Erythroblast (primary cell): ENCODE data around the gene CDK18.

ENCODE experiments used
- GATA1 ChIP-seq: IDR thresholded peaks from 2 replicates; pipeline ENCODE4 v1.6.1; 2011; ENCODE audit warnings: low read depth, mild to moderate bottlenecking, control low read depth, low read length, moderate library complexity
- POLR2A ChIP-seq: IDR thresholded peaks from 2 replicates; pipeline ENCODE4 v1.6.1; 2011; ENCODE audit warnings: mild to moderate bottlenecking, low read length

DNA sequence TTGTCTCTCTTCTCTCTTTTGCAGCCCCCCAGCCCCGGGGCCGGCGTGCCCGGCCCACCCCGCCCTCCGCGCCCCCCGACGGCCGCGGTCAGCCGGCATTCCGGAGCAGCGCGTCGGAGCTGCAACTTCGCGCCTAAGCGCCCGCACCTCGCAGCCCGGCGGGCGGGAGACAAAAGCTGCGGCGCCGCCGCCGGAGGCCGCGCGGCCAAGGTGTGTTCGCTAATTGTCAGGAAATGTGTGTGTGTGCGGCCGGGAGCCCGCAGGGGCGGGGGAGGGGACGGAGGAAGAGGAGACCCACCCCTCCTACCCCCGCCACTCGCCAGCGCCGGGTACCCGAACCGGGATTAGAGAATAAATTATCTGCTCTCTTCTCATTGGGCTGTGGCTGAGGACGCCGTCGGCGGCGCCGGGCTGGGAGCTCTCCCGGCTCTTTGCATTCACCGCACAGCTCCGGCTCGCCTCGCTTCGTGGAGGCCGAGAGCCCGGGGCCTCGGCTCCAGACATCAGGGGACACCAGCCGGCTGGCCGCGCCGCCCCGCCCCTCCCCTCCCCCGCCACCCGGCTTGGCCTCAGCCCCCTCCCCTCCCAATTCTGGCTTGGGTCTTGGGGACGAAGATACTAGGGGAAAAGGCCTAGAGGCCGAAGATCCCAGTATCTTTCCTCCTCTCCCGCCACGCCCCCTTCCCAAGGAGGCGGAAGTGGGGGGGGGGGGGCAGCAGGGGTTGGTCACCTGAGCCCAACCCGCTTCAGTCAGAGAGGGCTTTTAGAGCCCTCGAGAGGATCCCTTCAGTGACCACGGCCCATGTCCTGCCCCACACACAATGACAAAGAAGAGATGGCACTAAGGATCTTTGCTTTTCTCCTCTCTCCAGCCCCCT, 47.4 kb upstream of the CDK18 start:
- TF ChIP-seq POLR2A (no peak), GATA1 (no peak)
